Measurements from ENCODE around the gene COQ10A. TPM values are rescaled to one million over a fixed set of nuclear protein-coding genes. Genes with fewer than 3 reads are reported as not detected.

COQ10A gene
- total RNA-seq, 1 experiment from 2014 or later, result 26.1 TPM

DNA sequence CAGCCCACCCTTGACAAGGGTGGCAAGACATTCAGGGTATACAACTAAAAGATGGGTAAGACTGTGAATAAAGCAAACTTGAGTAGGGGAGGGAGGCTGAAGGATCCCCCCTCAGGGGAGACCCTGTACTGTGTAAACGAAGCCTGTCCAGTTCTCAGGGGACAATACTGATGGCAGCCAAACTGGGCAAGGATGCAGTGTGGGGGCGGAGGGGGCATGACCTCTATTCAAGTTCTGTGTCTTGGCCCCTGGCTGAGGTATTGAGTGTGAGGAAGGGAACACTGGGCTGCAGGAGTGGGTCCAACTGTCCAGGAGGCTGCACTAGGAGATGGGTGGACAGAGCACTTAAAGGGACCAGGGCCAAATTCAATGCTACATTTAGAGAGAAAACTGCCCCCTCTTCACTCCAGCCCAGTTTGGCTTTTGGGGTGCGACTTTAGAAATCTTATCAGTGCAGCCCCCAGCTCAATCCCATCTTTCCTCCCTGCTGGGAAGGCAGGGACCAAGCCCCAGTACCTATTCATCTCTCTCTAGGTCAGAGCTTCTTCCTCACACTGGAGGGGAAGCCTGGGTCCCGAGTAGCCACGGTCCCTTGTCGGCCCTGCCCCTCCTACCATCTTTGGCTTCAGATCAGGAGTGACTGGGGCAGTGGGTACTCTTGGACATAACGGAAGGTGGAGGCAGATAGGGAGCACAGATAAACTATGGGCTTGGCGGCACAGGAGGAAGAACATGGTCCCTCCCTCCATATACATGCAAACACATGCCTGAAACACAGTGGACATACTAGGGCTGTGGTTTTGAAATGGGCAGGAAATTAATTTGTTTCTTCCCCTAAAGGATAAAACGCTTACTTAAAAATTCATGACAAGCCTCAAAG is 25.1 kb upstream of the COQ10A start:
- no peak overlapping the region for H4K5ac ChIP-seq (ENCODE audit: insufficient read length, low read depth, low read length)
- H3K18ac ChIP-seq (ENCODE audit: insufficient read length, low read depth, low read length), result no peak overlapping the region
- Mint-ChIP-seq H3K27ac (no peak overlapping the region), H3K4me3 (no peak overlapping the region), H3K36me3 (ENCODE audit: insufficient read depth in 1 of 3, low read depth in 3 of 3) (peaks cover 49 to 65% (median 63%) of the 10 kb centered on the region in 3 experiments), H3K4me1 (peaks cover 2 to 10% of the 10 kb centered on the region in 2 experiments; a peak in 1 of 4 replicates), H3K27me3 (ENCODE audit: low read depth) (no peaks in the 10 kb centered on the region; the same call in 1 of the 2 replicates), H3K9me3 (no peaks in the 10 kb centered on the region)
- no peak overlapping the region for H3K4me2 ChIP-seq (ENCODE audit: insufficient read depth, insufficient read length, low read length)
- no peak overlapping the region for H2BK20ac ChIP-seq (ENCODE audit: low read depth, low read length, poor library complexity, severe bottlenecking)
- H3K79me1 ChIP-seq (ENCODE audit: insufficient read depth, low read depth, low read length, poor library complexity, severe bottlenecking), result no peaks in the 10 kb centered on the region
- TF ChIP-seq, protein P1, sequence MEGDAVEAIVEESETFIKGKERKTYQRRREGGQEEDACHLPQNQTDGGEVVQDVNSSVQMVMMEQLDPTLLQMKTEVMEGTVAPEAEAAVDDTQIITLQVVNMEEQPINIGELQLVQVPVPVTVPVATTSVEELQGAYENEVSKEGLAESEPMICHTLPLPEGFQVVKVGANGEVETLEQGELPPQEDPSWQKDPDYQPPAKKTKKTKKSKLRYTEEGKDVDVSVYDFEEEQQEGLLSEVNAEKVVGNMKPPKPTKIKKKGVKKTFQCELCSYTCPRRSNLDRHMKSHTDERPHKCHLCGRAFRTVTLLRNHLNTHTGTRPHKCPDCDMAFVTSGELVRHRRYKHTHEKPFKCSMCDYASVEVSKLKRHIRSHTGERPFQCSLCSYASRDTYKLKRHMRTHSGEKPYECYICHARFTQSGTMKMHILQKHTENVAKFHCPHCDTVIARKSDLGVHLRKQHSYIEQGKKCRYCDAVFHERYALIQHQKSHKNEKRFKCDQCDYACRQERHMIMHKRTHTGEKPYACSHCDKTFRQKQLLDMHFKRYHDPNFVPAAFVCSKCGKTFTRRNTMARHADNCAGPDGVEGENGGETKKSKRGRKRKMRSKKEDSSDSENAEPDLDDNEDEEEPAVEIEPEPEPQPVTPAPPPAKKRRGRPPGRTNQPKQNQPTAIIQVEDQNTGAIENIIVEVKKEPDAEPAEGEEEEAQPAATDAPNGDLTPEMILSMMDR (conservative IDR thresholded peaks at IDR 0.05), result no peak
- H2BK120ac ChIP-seq (ENCODE audit: low read depth, low read length, poor library complexity, severe bottlenecking), result no peak overlapping the region
- H3K4me1 ChIP-seq (ENCODE audit: insufficient read depth, low read length), result no peaks in the 10 kb centered on the region
- no peak overlapping the region for H2AK5ac ChIP-seq (ENCODE audit: insufficient read length, low read length)
- no peaks in the 10 kb centered on the region for H3K27me3 ChIP-seq (ENCODE audit: insufficient read depth, low read length)
- WGBS (ENCODE audit: extremely low coverage, insufficient read length, low lambda C conversion rate), result no CpG with 5 or more reads among the region's 9 CpGs
- H4K8ac ChIP-seq (replicated peaks; ENCODE audit: insufficient read length, low read depth, low read length), result no peak overlapping the region
- no peak overlapping the region for H3K23ac ChIP-seq (ENCODE audit: insufficient read length, low read depth, low read length)
- H3K14ac ChIP-seq (ENCODE audit: insufficient read depth, low read length), result no peak overlapping the region
- H3K27ac ChIP-seq (ENCODE audit: insufficient read length, low read depth, low read length), result no peak overlapping the region
- H2BK15ac ChIP-seq (ENCODE audit: low read depth, low read length), result no peak overlapping the region
- H2BK12ac ChIP-seq (ENCODE audit: insufficient read length, low read depth, low read length), result no peak overlapping the region
- no peak overlapping the region for H3K4ac ChIP-seq (ENCODE audit: low read depth, low read length)
- no peak overlapping the region for H3K56ac ChIP-seq (ENCODE audit: insufficient read length, low read depth, low read length)
- no peak overlapping the region for H3T11ph ChIP-seq (ENCODE audit: low read length)
- no peak overlapping the region for H4K91ac ChIP-seq (ENCODE audit: insufficient read length, low read depth, low read length)
- DNase-seq, result no peak
- no peaks in the 10 kb centered on the region for H4K20me1 ChIP-seq (ENCODE audit: control insufficient read depth, insufficient read depth, insufficient read length)
- H2BK5ac ChIP-seq (ENCODE audit: insufficient read length, low read length), result no peak overlapping the region
- no peaks in the 10 kb centered on the region for H3K9me3 ChIP-seq (ENCODE audit: control insufficient read depth, low read depth, low read length)
- H3K9ac ChIP-seq (ENCODE audit: extremely low read depth, insufficient read length, low read length), result no peak overlapping the region
- no peaks in the 10 kb centered on the region for H3K23me2 ChIP-seq (ENCODE audit: insufficient read length, low read depth, low read length, poor library complexity, severe bottlenecking)
- no peaks in the 10 kb centered on the region for H3K79me2 ChIP-seq (ENCODE audit: insufficient read depth, low read length)
- H2AFZ ChIP-seq (ENCODE audit: low read length), result no peak overlapping the region
